ENCODE measurements around the gene AKAP13. TPM values are rescaled to one million over a fixed set of nuclear protein-coding genes. Genes with fewer than 3 reads are reported as not detected.

The AKAP13 gene
- total RNA-seq, 4 donors from 2014 or later = 105 to 167 (median 129) TPM

DNA sequence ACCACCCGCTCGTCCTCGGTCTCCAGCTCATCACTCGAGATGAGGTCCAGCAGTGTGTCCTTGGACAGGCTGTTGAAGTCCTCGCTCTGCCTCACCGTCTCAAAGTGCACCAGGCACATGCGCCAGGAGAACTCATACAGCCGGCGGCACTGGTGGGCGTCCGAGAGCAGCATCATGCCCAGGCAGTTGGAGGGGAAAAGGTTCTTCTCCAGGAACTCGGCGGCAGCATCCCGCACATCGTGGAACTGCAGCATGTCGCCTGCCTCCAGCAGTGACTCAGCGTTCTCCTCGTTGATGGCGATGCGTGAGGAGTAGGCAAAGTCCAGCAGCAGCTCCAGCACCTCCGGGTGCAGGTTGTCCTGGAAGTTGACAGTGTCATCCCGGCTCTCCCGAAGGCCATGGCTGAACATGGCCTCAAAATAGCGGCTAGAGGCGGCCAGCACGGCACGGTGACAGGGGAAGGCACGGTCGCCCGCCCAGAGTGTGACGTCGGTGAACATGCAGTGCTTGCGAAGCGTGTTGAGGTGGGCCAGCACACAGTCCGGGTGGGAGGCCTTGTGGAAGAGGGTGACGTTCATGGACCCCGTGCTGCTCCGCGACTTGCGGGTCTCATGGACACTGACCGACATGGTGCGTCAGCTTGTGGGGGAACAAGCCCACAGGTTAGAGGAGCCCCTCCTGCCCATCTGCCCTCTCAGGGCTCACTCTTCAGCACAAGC lies 388.9 kb downstream of the AKAP13 start:
- no peak for DNase-seq (ENCODE audit: low spot score in 2 of 2)
- H3K4me3 ChIP-seq (ENCODE audit: low read depth, poor library complexity, severe bottlenecking) = no peak overlapping the region
- TF ChIP-seq, protein P1, sequence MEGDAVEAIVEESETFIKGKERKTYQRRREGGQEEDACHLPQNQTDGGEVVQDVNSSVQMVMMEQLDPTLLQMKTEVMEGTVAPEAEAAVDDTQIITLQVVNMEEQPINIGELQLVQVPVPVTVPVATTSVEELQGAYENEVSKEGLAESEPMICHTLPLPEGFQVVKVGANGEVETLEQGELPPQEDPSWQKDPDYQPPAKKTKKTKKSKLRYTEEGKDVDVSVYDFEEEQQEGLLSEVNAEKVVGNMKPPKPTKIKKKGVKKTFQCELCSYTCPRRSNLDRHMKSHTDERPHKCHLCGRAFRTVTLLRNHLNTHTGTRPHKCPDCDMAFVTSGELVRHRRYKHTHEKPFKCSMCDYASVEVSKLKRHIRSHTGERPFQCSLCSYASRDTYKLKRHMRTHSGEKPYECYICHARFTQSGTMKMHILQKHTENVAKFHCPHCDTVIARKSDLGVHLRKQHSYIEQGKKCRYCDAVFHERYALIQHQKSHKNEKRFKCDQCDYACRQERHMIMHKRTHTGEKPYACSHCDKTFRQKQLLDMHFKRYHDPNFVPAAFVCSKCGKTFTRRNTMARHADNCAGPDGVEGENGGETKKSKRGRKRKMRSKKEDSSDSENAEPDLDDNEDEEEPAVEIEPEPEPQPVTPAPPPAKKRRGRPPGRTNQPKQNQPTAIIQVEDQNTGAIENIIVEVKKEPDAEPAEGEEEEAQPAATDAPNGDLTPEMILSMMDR (IDR thresholded peaks at IDR 0.05) = no peak
- TF ChIP-seq POLR2A (IDR thresholded peaks at IDR 0.05) = no peak
- intact Hi-C loops (cut with DNase I; ENCODE audit: low total_unique reads) = no loop called here
- WGBS, 2 donors = 97% methylated on average over 35 to 40 of the region's 42 CpGs

DNA sequence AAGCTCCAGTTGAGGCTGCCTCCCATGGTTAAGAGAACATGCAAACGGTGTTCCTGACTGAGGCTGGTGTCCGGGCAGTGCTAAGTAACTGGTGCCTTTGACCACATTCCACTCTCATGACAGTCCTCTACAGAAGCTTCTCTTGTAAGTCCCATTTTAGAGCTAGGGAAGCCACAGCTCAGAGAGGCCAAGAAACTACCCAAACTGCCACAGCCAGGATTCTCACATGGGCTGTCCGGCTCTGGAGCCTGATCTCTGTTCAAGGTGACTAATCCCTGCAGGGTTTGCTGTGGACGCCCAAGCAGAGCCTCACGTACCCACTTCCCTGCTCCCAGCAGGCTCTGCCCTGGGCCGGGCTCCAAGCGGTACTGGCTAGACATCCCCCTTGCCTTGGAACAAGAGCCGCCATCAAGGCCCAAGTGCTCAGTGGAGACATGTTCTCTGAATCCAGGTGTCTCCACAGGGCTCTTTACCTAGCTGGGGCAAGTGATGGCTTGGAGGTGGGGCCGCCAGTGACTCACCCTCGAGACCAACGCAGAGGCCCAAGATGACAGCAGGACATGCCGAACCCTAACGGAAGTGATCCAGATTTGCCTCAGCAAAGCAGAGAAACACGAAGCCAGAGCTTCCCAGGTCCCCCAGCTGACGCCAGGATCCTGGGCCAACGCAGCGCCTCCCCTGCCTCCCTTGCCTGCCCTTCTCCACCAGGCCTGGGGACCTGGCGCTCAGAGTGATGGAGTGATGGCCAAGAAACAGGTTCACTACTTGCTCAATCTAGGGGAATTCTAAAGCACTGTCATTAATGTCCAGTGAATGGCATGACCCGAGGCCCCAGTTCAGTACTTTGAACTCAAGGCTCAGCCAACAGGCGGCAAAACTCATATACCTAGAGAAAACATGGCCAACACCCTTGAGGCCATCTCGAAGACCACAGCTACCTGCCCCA lies 390.0 kb downstream of the AKAP13 start:
- no peak overlapping the region for H3K4me3 ChIP-seq (ENCODE audit: low read depth, poor library complexity, severe bottlenecking)
- no peak for TF ChIP-seq POLR2A (IDR thresholded peaks at IDR 0.05)
- TF ChIP-seq, protein P1 (IDR thresholded peaks at IDR 0.05) = no peak
- intact Hi-C loops (cut with DNase I; ENCODE audit: low total_unique reads) = no loop called here
- WGBS, 2 donors = 82 to 89% methylated on average over 17 to 20 of the region's 21 CpGs
- no peak for DNase-seq (ENCODE audit: low spot score in 2 of 2)

DNA sequence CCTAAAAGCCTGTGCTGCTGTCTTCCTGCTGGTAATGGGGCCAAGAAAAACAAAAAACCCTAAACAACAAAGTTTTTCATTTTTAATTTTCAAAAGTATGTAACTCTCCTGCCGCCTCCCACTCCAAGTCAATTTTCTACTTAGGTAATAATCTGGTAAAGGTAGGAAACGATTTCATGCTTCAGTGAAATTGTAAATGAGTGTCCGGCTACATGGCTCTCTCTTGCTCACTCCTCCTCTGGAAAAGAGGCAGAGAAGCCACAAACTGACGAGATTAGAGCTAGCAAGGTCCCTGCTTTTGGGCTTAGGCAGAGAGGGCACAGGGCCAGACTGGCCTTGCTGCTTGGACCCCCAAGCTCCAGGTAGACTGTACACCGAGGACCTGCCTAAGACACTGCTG lies 390.9 kb downstream of the AKAP13 start:
- TF ChIP-seq, protein P1 (IDR thresholded peaks at IDR 0.05) = no peak
- no peak for TF ChIP-seq POLR2A (IDR thresholded peaks at IDR 0.05)
- no peak for DNase-seq (ENCODE audit: low spot score in 2 of 2)
- intact Hi-C loops (cut with DNase I; ENCODE audit: low total_unique reads) = no loop called here
- WGBS, 2 donors = 71 to 90% methylated on average over 5 of the region's 5 CpGs
- no peak overlapping the region for H3K4me3 ChIP-seq (ENCODE audit: low read depth, poor library complexity, severe bottlenecking)

DNA sequence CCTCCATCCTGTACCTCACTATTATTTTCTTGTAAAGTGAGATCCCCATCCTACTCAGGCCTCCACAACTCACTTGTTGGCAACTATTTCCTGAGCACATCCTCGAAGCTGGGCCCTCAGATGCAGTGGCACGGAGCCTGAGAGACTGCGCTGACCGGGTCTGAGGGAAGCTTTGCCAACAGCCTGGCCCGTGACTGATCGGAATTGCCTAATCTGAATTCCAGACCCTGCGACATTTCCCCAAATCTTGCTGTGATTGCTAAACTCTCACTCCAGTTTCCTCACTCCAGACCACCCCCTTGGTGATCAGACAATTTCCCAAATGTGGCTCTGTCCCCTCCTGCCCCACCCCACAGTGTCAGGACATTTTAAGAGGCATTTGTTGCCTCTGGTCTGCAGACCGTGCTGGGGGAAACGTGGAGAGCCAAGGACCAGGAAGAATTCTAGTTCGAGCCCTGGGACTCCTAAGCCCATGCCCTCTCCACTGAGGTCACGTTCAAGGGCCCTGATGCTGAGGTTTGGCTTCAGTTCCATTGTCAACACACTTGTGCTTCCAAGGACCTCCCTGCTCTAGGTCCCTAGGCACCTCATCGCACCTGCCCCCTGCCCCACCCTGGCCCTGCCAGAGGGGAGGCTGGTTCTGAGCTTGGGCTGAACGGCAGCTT lies 391.5 kb downstream of the AKAP13 start:
- TF ChIP-seq POLR2A (IDR thresholded peaks at IDR 0.05) = no peak
- TF ChIP-seq, protein P1 (IDR thresholded peaks at IDR 0.05) = no peak
- intact Hi-C loops (cut with DNase I; ENCODE audit: low total_unique reads) = no loop called here
- peak; percentile 67 to 94 for DNase-seq (ENCODE audit: low spot score in 2 of 2)
- WGBS, 2 donors = 59 to 73% methylated on average over 13 of the region's 13 CpGs
- no peak overlapping the region for H3K4me3 ChIP-seq (ENCODE audit: low read depth, poor library complexity, severe bottlenecking)

DNA sequence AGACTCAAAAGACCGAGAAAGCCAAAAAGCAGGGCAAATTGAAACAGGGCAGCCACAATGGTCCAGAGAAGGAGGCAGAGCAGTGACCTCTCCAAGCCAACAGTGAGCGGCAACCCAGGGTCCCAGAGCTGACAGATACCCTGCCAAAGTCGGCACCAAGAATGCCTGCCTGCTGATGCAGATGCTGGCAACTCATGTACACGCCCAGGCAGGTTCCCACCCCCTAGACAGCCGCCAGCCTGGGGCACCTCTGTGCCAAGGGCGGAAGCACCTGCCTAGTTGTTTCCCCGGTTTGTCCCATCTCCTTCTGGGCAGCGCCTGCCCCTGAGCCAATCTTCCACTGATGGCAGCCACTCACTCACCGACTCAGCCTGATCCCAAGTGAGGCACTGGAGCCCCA lies 392.3 kb downstream of the AKAP13 start:
- H3K4me3 ChIP-seq (ENCODE audit: low read depth, poor library complexity, severe bottlenecking) = no peak overlapping the region
- 60 to 68% methylated on average over 9 of the region's 9 CpGs for WGBS, 2 donors
- no peak for TF ChIP-seq POLR2A (IDR thresholded peaks at IDR 0.05)
- TF ChIP-seq, protein P1 (IDR thresholded peaks at IDR 0.05) = no peak
- DNase-seq (ENCODE audit: low spot score in 2 of 2) = peak in 1 of 2 donors; percentile 86
- intact Hi-C loops (cut with DNase I; ENCODE audit: low total_unique reads) = no loop called here
